ENCODE measurements around the gene ZFR. TPM values are rescaled to one million over a fixed set of nuclear protein-coding genes. Genes with fewer than 3 reads are reported as not detected.

ZFR gene
- polyA plus RNA-seq, 2 of the 4 experiments (the other 2 are of a cell fraction) = 65.6 to 107 TPM

GRCh38 chr5:32443145-32443540 is 1.4 kb downstream of the ZFR start:
- DNase-seq (ENCODE audit: low read depth in 1 of 2, low spot score in 1 of 2) (no peak), FAIRE-seq (no peak), ATAC-seq (no peak; a peak in 1 of 6 replicates)
- H3K27ac ChIP-seq = peak overlapping the region; percentile 91 to 96
- H3K4me1 ChIP-seq = peaks cover 21% of the 10 kb centered on the region
- H3K4me2 ChIP-seq = peak overlapping the region; percentile 90
- peak overlapping the region; percentile 67 for H3K4me3 ChIP-seq
- TF ChIP-seq MAZ (IDR thresholded peaks at IDR 0.05; ENCODE audit: borderline replicate concordance, low read depth, low read length) (no peak), HES2 (IDR thresholded peaks at IDR 0.05) (no peak), RARB (CRISPR knock-in tag; IDR thresholded peaks at IDR 0.05) (no peak), ZFP36 (IDR thresholded peaks at IDR 0.05; ENCODE audit: borderline replicate concordance, partially characterized antibody) (no peak), RNF2 (IDR thresholded peaks at IDR 0.05; ENCODE audit: borderline replicate concordance, low read depth) (no peak), SREBF2 (IDR thresholded peaks at IDR 0.05) (no peak), TFCP2L1 (CRISPR knock-in tag; IDR thresholded peaks at IDR 0.05) (no peak), ZC3H11A (IDR thresholded peaks at IDR 0.05) (no peak), NR3C1 (IDR thresholded peaks at IDR 0.05) (no peak), ZSCAN20 (CRISPR knock-in tag; IDR thresholded peaks at IDR 0.05) (no peak), HOXB5 (CRISPR knock-in tag; IDR thresholded peaks at IDR 0.05) (no peak), EHMT2 (IDR thresholded peaks at IDR 0.05; ENCODE audit: low read depth) (no peak), POLR2A (IDR thresholded peaks at IDR 0.05; ENCODE audit: low read length) (no peak), RCOR1 (IDR thresholded peaks at IDR 0.05; ENCODE audit: low read depth, low read length) (no peak), POLR2AphosphoS2 (conservative IDR thresholded peaks at IDR 0.05; ENCODE audit: low read length) (no peak), PHF8 (IDR thresholded peaks at IDR 0.05; ENCODE audit: borderline replicate concordance, low read depth) (no peak), FOSB (CRISPR knock-in tag; IDR thresholded peaks at IDR 0.05) (no peak)
- H3K9me3 ChIP-seq = no peaks in the 10 kb centered on the region
- ChIA-PET CTCF (no interaction called here), POLR2A (no interaction called here)
- 14% methylated on average over 7 of the region's 7 CpGs for WGBS (ENCODE audit: missing lambda C conversion rate)

- Histone ChIP-seq H3K4me3 (no peak overlapping the region), H3K4me2 (no peak overlapping the region), H3K9me3 (no peaks in the 10 kb centered on the region), H3K27ac (no peak overlapping the region), H3K4me1 (peaks cover 25% of the 10 kb centered on the region)
- FAIRE-seq (no peak), DNase-seq (ENCODE audit: low read depth in 1 of 2, low spot score in 1 of 2) (no peak), ATAC-seq (no peak)
- CTCF ChIA-PET = interaction anchor here (1.0 to 2.1 kb wide), 3 partner anchors 25 to 151 kb away, joined by 3 to 7 read pairs (median 5); no protein-coding TSS in a partner anchor
- TF ChIP-seq HOXA7 (CRISPR knock-in tag; IDR thresholded peaks at IDR 0.05) (no peak), RARB (CRISPR knock-in tag; IDR thresholded peaks at IDR 0.05) (no peak), MAX (IDR thresholded peaks at IDR 0.05) (no peak), FOSL2 (IDR thresholded peaks at IDR 0.05) (no peak), FOSL2 (CRISPR knock-in tag; IDR thresholded peaks at IDR 0.05) (no peak), HES2 (IDR thresholded peaks at IDR 0.05) (no peak), E2F6 (IDR thresholded peaks at IDR 0.05; ENCODE audit: borderline replicate concordance, low read depth) (no peak), RNF2 (IDR thresholded peaks at IDR 0.05; ENCODE audit: borderline replicate concordance, low read depth) (no peak), EHF (CRISPR knock-in tag; IDR thresholded peaks at IDR 0.05) (no peak)
- WGBS (ENCODE audit: missing lambda C conversion rate) = 81% methylated on average over 3 of the region's 3 CpGs
- POLR2A ChIA-PET = no interaction called here
Measured at GRCh38 chr5:32439086-32439642, 5.4 kb downstream of the ZFR start.

GRCh38 chr5:32436553-32437242 is 7.8 kb downstream of the ZFR start:
- ATAC-seq = 0 out of 6 replicates have a peak, but pooled peaks of 1 of the 2 experiments have one; percentile 21
- Histone ChIP-seq H3K27ac (no peak overlapping the region), H3K9me3 (no peaks in the 10 kb centered on the region), H3K4me1 (peaks cover 13% of the 10 kb centered on the region), H3K4me3 (no peak overlapping the region), H3K4me2 (no peak overlapping the region)
- TF ChIP-seq NPAS2 (CRISPR knock-in tag; IDR thresholded peaks at IDR 0.05; ENCODE audit: borderline replicate concordance) = no peak
- ChIA-PET CTCF (interaction anchor here (1.6 kb wide), 1 partner anchor 9 kb away, joined by 5 read pairs; no protein-coding TSS in a partner anchor), POLR2A (no interaction called here)
- WGBS (ENCODE audit: missing lambda C conversion rate) = 88% methylated on average over 4 of the region's 4 CpGs
- no peak for DNase-seq (ENCODE audit: low read depth in 1 of 2, low spot score in 1 of 2)
- FAIRE-seq = no peak

All from A549 (cell line).